NCI-H345 treated with DMSO at 0.1 percent for 48 hours (cell line): ENCODE results near the gene CIC.

Experiments used
- DNase-seq: peaks from one replicate; lab custom pipeline; 2025; ENCODE audit not compliant: unreplicated experiment; lab: John Stamatoyannopoulos, UW

CIC gene

DNA sequence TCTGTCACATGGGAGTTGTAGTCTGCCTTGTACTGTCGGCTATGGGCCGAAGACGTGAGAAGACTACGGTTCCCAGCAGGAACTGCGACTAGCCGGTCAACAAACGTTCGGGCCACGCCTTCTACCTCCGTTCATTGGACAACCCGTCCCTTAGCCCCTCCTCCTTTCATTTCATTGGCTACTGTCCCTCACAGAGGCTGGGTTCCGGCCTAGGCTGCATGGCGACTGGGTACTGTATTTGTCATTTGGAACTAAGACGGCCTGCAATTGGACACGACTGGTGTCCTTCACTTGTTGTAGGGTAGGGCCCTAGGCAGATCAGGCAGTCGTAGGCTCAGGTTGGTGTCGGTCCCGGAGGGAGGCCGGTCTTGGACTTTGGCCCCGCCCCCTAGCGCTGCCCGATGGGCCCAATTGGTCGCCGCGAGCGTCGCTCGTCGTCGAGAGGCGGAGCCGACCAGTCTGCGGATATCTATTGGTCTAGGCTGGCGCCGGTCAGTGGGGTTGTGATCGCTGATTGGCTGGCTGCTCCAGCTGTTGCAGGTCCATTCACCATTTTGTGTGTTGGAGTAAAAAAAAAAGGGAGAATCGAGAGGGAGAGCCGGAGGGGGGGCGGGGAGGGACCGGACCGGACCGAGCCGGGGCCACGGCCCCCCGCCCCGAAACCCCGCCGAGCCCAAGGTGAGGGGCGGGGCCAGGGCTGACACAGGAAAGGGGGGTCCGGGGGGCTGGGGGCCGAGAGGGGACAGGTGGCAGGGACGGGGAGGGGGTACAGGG is at the start of gene CIC:
CIC (plus strand) TSS at position 549 of the 774 bp plus-strand sequence. CDS start 2,532 bp downstream, outside the sequence.
- peak; percentile 97 for DNase-seq

- DNase-seq, result peak; percentile 73
Measured at GRCh38 chr19:42219812-42220750, 49.0 kb upstream of the CIC start, which contains the start of gene ZNF526. ZNF526 (plus strand) TSS chr19:42220312; CDS start chr19:42224404, 4,092 bp downstream.

DNA sequence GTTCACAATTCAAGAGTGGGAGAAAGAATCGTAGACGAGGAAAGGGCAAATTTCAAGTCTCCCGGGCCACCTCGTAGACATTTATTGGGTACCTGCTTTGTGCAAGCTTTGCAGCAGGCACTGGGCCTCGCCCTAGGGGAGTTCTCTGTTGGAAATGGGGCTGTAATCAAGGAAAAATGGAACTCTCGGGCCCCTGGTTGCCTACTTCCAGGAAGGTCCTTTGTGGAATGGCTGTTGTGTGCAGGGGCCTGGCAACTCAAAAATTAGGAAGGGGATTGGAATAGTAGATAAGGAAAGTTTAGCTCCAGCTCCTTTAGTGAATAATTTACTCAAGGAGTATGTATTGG is 48.3 kb upstream of the CIC start:
- DNase-seq, result no peak

DNA sequence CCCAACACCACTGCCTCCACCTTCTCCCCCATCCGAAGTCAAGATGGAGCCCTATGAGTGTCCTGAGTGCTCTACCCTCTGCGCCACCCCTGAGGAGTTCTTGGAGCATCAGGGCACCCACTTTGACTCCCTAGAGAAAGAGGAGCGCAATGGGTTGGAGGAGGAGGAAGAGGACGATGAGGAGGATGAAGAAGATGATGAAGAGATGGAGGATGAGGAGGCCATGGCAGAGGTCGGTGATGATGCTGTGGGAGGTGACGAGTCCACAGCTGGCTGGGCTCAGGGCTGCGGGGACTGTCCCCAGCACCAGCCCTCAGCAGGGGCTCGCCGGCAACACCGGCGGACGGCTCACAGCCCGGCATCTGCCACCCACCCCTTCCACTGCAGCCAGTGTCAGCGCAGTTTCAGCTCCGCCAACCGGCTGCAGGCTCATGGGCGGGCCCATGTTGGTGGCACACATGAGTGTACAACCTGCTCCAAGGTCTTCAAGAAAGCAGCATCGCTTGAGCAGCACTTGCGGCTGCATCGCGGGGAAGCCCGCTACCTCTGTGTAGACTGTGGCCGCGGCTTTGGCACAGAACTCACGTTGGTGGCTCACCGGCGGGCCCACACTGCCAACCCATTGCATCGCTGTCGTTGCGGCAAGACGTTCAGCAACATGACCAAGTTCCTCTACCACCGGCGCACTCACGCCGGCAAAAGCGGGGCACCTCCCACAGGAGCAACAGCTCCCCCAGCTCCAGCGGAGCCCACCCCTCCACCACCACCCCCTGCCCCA is 43.9 kb upstream of the CIC start:
- DNase-seq, result no peak

- DNase-seq, result no peak
Measured at GRCh38 chr19:42225718-42226292, 43.2 kb upstream of the CIC start.

- no peak for DNase-seq
Measured at GRCh38 chr19:42226886-42227285, 42.2 kb upstream of the CIC start.

- no peak for DNase-seq
Measured at GRCh38 chr19:42228641-42229040, 40.4 kb upstream of the CIC start.

DNA sequence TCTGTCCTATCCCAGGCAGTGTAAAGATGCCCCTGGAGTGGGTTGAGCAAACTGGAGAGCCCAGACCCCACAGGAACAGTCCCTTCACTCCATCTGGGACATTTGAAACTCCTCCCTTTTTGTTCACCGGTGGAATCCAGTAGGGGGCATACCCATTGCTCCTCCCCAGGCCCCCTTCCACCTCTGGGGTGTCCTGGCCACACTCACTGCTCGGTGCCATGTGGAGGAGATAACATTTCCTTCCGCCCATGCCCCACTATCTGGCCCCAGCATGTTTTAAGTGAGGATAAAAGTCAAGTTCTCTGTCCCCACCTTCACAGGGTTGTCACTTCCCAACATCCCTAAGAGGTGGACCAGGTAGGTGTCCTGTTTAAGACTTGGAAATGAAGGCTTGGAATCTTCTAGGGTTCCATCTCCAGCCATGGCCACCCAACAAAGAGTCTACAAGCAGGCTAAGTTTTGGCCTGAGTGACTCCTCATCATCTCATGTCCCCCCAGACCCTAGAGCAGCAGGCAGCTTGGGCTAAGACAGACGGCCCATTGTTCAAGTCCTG is 39.7 kb upstream of the CIC start:
- no peak for DNase-seq

DNA sequence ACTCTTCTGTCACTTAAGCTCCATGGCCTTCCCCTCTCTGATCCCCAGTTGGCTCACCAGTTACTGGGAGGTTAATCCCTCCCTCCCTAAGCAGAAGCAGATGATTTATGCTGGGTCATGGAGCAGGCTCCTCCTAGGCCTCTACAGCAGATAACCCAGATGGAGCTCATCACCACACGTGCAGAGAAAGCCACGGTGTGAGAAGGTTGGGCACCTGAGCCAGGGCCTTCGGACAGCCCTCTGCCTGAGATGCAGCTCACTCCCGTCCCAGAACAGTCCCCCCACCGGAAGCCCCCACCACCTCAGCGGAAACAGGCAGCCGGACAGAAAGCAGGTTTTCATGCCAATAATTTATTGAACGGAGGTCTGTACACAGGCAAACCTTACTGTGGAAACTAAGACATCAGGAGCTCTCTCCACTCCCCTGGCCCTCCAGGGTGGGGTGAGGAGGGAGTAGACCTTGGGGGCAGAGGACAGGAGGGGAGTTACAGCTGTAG is 39.1 kb upstream of the CIC start:
- DNase-seq, result no peak

GRCh38 chr19:42230571-42230970 is 38.5 kb upstream of the CIC start:
- DNase-seq, result no peak

DNA sequence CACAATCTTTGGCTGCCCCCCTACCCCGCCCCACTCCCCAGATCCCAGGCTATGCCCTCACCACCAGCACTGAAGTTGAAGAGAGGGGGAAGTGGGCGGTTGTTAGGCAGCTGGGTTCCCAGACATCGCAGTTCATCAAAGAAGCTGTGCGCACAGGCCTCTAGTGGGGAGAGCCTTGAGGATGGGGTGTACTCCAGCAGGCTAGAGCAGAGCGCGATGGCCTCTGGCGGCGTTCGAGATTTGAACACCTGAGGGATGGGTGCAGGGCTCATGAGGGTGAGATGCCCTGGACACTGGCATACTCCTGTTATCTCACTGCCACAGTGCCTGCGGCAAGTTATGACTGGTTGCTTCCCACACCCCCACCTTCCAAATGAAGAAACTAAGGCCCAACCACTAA is 36.6 kb upstream of the CIC start:
- DNase-seq, result no peak

GRCh38 chr19:42233106-42233505 is 35.9 kb upstream of the CIC start:
- no peak for DNase-seq

DNA sequence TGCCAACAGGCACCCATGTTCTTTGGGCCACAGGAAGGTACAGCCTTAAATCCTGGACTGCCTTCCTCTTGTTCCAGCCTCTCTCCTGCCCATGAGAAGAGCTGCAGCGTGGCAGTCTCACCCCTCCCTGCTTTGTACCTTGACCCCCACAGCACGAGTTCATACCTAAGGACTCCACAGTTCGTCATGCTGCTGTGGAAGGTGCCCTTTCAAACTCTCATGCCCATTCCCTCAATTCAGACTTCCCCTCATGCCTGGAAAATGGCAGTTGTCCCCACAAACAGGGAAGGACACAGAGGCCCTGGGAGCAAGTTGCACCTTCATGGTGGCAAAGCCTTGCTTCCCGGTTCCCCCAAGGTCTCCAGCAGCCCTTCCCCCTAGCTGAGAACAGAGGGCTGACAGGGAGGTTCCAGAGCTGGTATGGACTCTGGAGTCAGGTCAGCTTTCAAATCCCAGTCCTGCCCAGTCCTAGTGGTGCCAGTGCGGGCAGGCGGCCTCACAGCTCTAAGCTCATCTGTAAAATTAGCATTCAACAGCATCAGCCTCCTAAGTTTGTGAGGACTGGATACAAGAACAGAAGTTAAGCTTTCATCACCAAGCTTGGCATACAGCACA is 35.3 kb upstream of the CIC start:
- no peak for DNase-seq

DNA sequence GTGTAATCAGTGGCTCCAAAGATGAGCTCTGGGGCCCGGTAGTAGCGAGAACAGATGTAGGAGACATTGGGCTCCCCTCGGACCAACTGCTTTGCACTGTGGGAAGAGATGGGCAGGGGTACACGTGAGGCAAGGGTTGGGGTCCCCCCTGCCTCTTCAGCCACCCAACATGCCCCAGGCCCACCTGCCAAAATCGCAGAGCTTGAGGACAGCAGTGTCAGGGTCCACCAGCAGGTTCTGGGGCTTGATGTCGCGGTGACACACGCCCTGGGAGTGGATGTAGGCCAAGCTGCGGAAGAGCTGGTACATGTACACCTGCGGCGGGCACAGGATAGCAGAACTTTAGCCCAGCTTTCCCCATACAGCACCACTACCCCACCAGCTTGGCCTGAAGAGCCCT is 34.7 kb upstream of the CIC start:
- DNase-seq, result no peak

DNA sequence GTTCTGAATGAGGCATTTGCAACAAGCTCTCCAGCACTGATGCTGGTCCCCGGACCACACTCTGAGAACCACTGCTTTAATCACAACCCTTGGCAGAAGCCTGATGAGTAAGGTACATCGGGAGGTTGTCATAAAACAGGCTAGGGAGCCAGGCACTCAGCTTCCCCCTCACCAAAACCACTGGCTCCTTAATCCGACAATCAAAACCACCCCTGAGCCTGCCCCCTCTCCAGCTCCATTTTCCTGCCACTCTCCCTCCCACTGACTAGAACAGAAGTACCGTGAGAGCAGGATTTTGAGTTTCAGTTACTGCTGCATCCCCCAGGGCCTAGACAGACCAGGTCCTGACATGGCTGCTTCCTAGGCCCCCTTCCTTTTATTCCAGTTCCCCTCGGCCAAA is 33.9 kb upstream of the CIC start:
- DNase-seq, result no peak

GRCh38 chr19:42239544-42240220 is 29.4 kb upstream of the CIC start:
- DNase-seq, result no peak

GRCh38 chr19:42241279-42241678 is 27.8 kb upstream of the CIC start:
- DNase-seq, result no peak

GRCh38 chr19:42242069-42242511 is 27.0 kb upstream of the CIC start:
- DNase-seq, result no peak
